ENCODE measurements around the gene ERBB4. TPM values are rescaled to one million over a fixed set of nuclear protein-coding genes. Genes with fewer than 3 reads are reported as not detected.

ERBB4 gene
- polyA plus RNA-seq, 4 donors: 2.2 to 63.3 (median 45.5) TPM

- no peak for DNase-seq (ENCODE audit: low read depth in 4 of 4, low spot score in 3 of 4)
Measured at GRCh38 chr2:211948932-211949331, 589.7 kb downstream of the ERBB4 start.

- no peak for DNase-seq (ENCODE audit: low read depth in 4 of 4, low spot score in 3 of 4)
Measured at GRCh38 chr2:211946960-211947359, 591.6 kb downstream of the ERBB4 start.

GRCh38 chr2:211944572-211944971 is 594.0 kb downstream of the ERBB4 start:
- no peak for DNase-seq (ENCODE audit: low read depth in 4 of 4, low spot score in 3 of 4)

- no peak for DNase-seq (ENCODE audit: low read depth in 4 of 4, low spot score in 3 of 4)
Measured at GRCh38 chr2:211942153-211942552, 596.4 kb downstream of the ERBB4 start.

GRCh38 chr2:211941216-211941747 is 597.3 kb downstream of the ERBB4 start:
- no peak for DNase-seq (ENCODE audit: low read depth in 4 of 4, low spot score in 3 of 4)

DNA sequence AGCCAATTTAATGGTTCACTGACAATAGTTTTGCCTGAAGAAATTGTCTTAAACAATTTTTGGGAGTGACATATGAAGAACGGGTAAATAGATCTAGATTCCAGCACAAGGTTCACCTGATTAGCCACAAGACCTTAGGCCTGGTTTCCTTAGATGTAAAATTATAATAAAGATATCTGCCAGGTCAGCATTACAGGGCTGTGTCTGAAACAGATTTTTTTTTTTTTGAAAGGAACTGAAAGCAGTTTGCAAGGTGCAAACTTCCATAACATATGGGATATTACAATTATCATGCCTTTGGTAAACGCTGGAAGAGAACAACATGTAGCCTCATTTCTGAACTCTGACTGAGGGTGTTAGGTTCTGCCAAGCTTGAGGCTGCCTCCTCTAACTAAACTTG is 599.4 kb downstream of the ERBB4 start:
- DNase-seq (ENCODE audit: low read depth in 4 of 4, low spot score in 3 of 4): no peak

DNA sequence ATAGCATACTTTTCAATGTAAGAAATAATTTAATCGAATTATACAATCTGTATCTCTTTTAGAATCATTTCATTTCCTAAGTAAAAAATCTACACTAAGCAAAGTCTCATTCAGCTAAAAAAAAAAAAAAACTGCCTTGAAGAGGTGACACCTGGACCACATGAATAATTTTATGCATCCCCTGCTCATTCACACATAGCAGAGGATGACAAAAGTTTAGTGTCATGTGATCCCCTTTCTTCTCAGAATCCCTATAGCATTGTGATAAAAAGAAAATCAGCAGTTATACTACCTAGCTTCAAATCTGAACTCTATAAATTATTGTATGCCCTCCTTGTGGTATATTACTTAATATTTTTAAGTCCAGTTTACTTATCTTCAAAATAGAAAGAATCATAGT is 603.8 kb downstream of the ERBB4 start:
- no peak for DNase-seq (ENCODE audit: low read depth in 4 of 4, low spot score in 3 of 4)

DNA sequence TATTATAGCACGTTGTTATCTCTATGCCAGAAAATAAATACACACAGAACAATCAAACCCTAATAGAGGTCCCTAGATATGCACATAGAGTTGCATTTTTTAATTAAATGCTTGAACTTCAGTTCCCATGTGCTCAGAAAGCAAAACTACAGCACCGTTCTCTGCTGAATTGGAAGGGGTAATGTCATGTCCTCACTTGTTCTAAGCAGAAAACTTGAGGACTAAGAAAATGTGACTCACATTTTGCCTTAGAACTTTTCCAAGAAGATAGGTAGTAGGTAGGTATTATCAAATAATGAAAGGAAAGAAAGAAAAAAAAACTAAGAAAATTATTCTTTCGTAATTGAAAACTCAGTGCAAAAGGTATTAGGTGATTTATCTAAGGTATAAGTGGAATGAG is 607.3 kb downstream of the ERBB4 start:
- DNase-seq (ENCODE audit: low read depth in 4 of 4, low spot score in 3 of 4): no peak

- no peak for DNase-seq (ENCODE audit: low read depth in 4 of 4, low spot score in 3 of 4)
Measured at GRCh38 chr2:211930331-211930730, 608.3 kb downstream of the ERBB4 start.

DNA sequence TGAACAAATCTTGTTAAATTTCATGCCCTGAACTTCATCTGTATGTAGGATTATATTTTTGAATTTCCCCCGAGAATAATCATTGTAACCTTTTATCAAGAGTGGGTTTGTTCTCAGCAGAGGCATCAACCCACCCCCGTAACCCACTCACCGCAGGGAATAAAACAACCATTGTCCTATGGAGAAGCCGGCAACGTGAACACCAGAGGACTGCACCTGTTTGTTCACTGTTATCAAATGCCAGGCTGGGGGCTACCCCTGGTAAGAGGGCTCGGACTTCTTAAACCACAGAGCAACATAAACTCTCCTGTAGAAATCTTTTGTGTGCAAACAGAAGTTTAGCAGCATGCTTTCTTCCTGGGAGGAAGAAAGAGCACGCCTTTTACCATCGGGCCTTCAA is 610.4 kb downstream of the ERBB4 start:
- DNase-seq (ENCODE audit: low read depth in 4 of 4, low spot score in 3 of 4): no peak

GRCh38 chr2:211923019-211923418 is 615.6 kb downstream of the ERBB4 start:
- no peak for DNase-seq (ENCODE audit: low read depth in 4 of 4, low spot score in 3 of 4)

DNA sequence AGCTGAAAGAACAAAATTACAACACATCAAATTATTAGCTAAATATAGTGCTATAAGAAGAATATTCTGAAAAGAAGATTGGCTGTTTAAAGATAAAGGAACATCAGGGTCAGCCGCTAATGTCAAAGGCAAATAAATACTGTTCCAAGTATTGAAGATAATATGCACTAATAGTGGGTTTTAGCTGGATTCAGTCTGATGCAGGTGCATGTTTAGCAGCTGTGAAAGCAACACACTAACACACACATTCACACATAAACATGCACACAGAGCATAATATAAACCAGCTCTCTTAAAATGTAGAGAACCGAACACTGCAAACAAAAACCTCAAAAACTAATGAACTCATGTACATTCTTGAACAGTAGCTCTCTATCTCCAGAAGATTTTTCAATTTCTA is 634.6 kb downstream of the ERBB4 start:
- DNase-seq (ENCODE audit: low read depth in 4 of 4, low spot score in 3 of 4): no peak

GRCh38 chr2:211901226-211901846 is 637.3 kb downstream of the ERBB4 start:
- DNase-seq (ENCODE audit: low read depth in 4 of 4, low spot score in 3 of 4): no peak

- no peak for DNase-seq (ENCODE audit: low read depth in 4 of 4, low spot score in 3 of 4)
Measured at GRCh38 chr2:211900518-211900917, 638.1 kb downstream of the ERBB4 start.

- DNase-seq (ENCODE audit: low read depth in 4 of 4, low spot score in 3 of 4): no peak
Measured at GRCh38 chr2:211900000-211900399, 638.6 kb downstream of the ERBB4 start.

GRCh38 chr2:211898702-211899101 is 639.9 kb downstream of the ERBB4 start:
- no peak for DNase-seq (ENCODE audit: low read depth in 4 of 4, low spot score in 3 of 4)

- no peak for DNase-seq (ENCODE audit: low read depth in 4 of 4, low spot score in 3 of 4)
Measured at GRCh38 chr2:211881449-211881848, 657.2 kb downstream of the ERBB4 start.

DNA sequence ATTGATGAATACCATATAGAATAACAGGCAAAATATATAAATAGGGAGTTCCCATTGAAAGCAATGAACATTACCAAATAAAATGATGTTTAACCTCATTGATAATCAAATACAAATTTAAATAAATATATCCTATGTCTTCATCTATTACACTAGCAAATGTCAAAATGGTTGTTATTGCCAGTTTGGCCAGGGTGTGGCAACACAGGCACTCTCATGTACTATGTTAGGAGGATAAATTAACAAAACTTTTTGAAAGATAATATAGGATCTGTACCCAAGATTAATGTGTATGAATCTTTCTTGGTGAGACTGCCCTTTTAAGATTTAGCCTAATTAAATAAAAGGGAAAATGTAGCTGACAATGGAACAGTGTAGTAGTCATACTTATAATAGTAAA is 659.3 kb downstream of the ERBB4 start:
- DNase-seq (ENCODE audit: low read depth in 4 of 4, low spot score in 3 of 4): no peak

DNA sequence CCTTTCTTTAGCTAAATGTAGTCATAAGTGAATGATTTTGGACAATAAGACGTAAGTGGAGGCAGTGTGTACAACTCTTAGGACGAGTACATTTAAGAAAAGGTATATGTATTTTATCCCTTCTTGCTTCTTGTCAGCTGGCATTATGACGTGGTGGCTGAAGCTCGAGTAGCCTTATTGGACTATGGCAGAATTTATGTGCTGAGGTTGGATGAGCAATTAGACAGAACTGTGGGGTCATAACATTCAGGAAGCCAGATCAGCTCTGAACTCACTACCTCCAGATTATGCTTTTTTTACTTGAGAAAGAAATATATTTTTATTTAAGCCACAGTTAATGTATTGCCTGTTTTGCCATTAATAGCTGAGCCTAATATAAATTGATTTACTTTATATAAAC is 661.5 kb downstream of the ERBB4 start:
- no peak for DNase-seq (ENCODE audit: low read depth in 4 of 4, low spot score in 3 of 4)

GRCh38 chr2:211875488-211875887 is 663.1 kb downstream of the ERBB4 start:
- DNase-seq (ENCODE audit: low read depth in 4 of 4, low spot score in 3 of 4): no peak

- no peak for DNase-seq (ENCODE audit: low read depth in 4 of 4, low spot score in 3 of 4)
Measured at GRCh38 chr2:211868996-211869533, 669.5 kb downstream of the ERBB4 start.

DNA sequence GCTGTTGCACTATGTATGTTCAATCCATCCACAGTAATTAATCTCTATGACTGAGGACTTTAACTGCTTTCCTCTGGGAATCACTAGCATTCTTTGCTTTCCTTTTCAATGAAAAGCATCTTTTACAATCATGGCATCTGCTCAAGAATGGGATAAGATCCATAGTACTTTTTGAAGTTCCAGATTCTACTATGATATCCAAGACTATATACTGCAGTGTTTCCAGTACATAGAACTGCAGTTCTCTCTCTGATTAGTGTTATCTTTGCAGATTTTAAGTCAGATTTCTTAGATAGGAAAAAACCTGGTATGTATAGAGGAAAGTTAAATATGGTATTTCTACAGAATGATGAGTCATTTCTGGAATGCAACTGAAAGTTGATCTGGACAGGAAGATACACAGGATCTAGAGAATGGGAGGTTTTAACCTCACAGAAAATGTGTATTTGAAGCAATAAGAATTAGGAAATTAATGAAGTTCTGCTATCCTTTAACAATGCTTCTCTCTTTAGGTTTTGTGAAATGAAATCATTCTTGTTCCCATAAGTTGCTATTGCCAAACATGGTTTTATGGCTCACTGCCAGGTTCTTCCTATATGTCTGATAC is 670.7 kb downstream of the ERBB4 start:
- DNase-seq (ENCODE audit: low read depth in 4 of 4, low spot score in 3 of 4): peak in 2 of 4 donors; percentile 1 to 8

Data from left renal pelvis (tissue), 4 donors.